Esophagus muscularis mucosa (tissue), 4 donors: ENCODE data around the gene SSX4B.
"Not testable (repeated sequence)": the region's sequence is repeated elsewhere in the genome, so short reads cannot be mapped to it uniquely, and the experiment has no call there.

ENCODE experiments used
- EP300 ChIP-seq: sonication (generic); formaldehyde crosslinking; IDR thresholded peaks from one replicate; pipeline ENCODE4 v1.6.1; 2017; ENCODE audit warnings: antibody characterized with exemption
- POLR2A ChIP-seq: fragments of 450-650 bp; IDR thresholded peaks from one replicate; pipeline ENCODE4 v1.6.1; 2017; ENCODE audit warnings: antibody characterized with exemption, moderate library complexity, mild to moderate bottlenecking, low read depth
- POLR2AphosphoS5 ChIP-seq, 2 donors: sonication (generic); formaldehyde crosslinking; IDR thresholded peaks; one replicate each; pipeline ENCODE4 v1.6.1; 2017; ENCODE audit warnings: antibody characterized with exemption in 2 of 2
- TF ChIP-seq, protein P1 (sequence below), 3 experiments: fragments of 200-600 bp in 2 of 3; fragments of 450-650 bp in 1 of 3; sonication (generic) in 2 of 3; IDR thresholded peaks; one replicate each; pipeline ENCODE4 v1.5.1; 2017 to 2019; ENCODE audit warnings: antibody characterized with exemption in 3 of 3, mild to moderate bottlenecking in 2 of 3, moderate library complexity in 1 of 3

DNA sequence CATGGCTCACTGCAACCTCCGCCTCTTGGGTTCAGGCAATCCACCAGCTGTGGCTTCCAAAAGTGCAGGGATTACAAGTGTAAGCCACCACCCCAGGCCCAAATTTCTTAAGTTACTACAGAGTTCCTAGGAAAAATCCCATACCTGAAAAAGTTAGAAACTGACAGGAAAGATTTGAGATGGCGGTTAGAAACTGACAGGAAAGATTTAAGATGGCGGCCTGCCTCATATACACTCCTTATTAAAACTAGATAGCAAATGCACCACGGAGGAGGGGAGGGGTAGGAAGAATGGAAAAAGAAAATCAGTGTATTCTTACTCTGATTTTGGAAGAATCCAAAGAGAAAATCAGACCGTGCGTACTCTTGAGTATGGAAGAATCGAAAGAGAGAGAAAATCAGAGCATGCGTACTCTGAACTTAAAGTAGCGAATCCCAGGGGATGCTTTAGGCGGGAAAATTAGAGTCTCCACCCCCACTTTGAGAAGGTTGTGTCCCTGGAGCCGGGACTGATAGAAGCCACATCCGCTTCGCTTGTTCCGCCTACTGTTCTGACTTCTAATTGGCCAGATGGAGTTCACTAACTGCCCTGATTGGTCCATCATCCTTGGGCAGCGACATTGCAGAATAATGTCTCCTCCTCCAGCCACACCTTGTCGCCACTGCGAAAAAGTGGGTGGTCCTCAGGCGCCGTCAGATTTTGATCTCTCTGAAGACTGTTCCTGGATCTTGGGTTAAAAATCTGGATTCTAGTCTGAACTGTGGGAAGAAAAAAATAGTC, 55.3 kb downstream of the SSX4B start, which contains the start of gene SSX3:
- TF ChIP-seq POLR2A; POLR2AphosphoS5 (IDR thresholded peaks at IDR 0.05); EP300: not testable (repeated sequence)
- TF ChIP-seq, protein P1, sequence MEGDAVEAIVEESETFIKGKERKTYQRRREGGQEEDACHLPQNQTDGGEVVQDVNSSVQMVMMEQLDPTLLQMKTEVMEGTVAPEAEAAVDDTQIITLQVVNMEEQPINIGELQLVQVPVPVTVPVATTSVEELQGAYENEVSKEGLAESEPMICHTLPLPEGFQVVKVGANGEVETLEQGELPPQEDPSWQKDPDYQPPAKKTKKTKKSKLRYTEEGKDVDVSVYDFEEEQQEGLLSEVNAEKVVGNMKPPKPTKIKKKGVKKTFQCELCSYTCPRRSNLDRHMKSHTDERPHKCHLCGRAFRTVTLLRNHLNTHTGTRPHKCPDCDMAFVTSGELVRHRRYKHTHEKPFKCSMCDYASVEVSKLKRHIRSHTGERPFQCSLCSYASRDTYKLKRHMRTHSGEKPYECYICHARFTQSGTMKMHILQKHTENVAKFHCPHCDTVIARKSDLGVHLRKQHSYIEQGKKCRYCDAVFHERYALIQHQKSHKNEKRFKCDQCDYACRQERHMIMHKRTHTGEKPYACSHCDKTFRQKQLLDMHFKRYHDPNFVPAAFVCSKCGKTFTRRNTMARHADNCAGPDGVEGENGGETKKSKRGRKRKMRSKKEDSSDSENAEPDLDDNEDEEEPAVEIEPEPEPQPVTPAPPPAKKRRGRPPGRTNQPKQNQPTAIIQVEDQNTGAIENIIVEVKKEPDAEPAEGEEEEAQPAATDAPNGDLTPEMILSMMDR (IDR thresholded peaks at IDR 0.05), result not testable (repeated sequence)
